Thymus (tissue), 11 donors: ENCODE measurements around the gene RNF220. TPM values are rescaled to one million over a fixed set of nuclear protein-coding genes. Genes with fewer than 3 reads are reported as not detected.

Source experiments
- DNase-seq, 9 donors: peaks; one replicate each; pipeline ENCODE4 v3.0.0-alpha.2; 2013; ENCODE audit warnings: low spot score in 9 of 9, low read depth in 6 of 9, missing footprints in 1 of 9
- H3K27ac ChIP-seq, 2 donors: one replicate each; pipeline ENCODE4 v1.5.1; 2013; ENCODE audit warnings: control low read depth in 1 of 2, low read depth in 1 of 2, low read length in 1 of 2, mild to moderate bottlenecking in 1 of 2, moderate library complexity in 1 of 2
- H3K27me3 ChIP-seq, 2 donors: one replicate each; pipeline ENCODE4 v1.5.1; 2013; ENCODE audit warnings: low read length in 1 of 2; ENCODE audit not compliant: control insufficient read depth in 2 of 2, insufficient read depth in 1 of 2
- H3K36me3 ChIP-seq, 2 donors: one replicate each; pipeline ENCODE4 v1.5.1; 2013; ENCODE audit warnings: low read length in 1 of 2, mild to moderate bottlenecking in 1 of 2, moderate library complexity in 1 of 2; ENCODE audit not compliant: control insufficient read depth in 2 of 2, insufficient read depth in 2 of 2
- H3K4me1 ChIP-seq, 2 donors: one replicate each; pipeline ENCODE4 v1.5.1; 2013; ENCODE audit warnings: low read length in 2 of 2; ENCODE audit not compliant: control insufficient read depth in 2 of 2, insufficient read depth in 2 of 2
- H3K4me3 ChIP-seq, 2 donors: one replicate each; pipeline ENCODE4 v1.5.1; 2013; ENCODE audit warnings: low read length in 2 of 2, control low read depth in 1 of 2, mild to moderate bottlenecking in 1 of 2
- H3K9me3 ChIP-seq, 2 donors: one replicate each; pipeline ENCODE4 v1.5.1; 2013; ENCODE audit warnings: low read length in 1 of 2, mild to moderate bottlenecking in 1 of 2; ENCODE audit not compliant: control insufficient read depth in 2 of 2, insufficient read depth in 1 of 2
- WGBS: extraction: QIAGEN DNeasy Blood & Tissue Kit; methylation state at CpG from one replicate; pipeline ENCODE4 v1.1.7; 2013; 5-methylcytosine and 5-hydroxymethylcytosine counted together
- polyA plus RNA-seq: library from polyadenylated mRNA; stranded (reverse); fragments of 200-250 nt; gene quantifications from one replicate; pipeline ENCODE4 v1.2.3, GENCODE V29; 2013
- total RNA-seq: library from RNA; stranded (reverse); fragments of 120-200 nt; gene quantifications from one replicate; pipeline ENCODE4 v1.2.4, GENCODE V29; 2013
- donor health status: healthy.

The RNF220 gene
- total and polyA plus RNA-seq, 2 donors: 66.3 to 70.0 TPM

DNA sequence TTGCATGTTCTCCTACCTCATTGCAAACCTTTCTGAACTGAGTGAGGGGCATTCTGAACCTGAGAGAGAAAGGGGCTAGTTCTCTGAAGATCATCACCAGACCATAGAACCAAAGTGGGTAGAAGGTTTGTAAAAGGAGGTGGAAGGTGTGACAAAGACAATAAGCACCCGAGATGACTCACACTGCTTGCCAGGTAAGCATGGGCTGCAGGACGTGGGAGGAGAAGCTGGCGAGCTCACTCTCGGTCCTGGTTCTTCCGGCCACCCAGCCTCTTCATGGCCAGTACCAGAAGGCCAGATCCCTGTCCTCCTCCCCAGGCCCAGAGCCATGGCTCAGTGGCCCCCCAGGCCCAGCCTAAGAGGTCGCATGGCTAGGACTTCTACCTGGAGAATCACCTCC, 140.9 kb downstream of the RNF220 start:
- H3K4me3 ChIP-seq: no peak overlapping the region
- H3K9me3 ChIP-seq: no peaks in the 10 kb centered on the region
- H3K27ac ChIP-seq: no peak overlapping the region
- 92% methylated on average over 6 of the region's 6 CpGs for WGBS
- DNase-seq: no peak
- no peaks in the 10 kb centered on the region for H3K27me3 ChIP-seq
- peaks cover 0 to 19% of the 10 kb centered on the region in 2 donors for H3K4me1 ChIP-seq
- H3K36me3 ChIP-seq: no peaks in the 10 kb centered on the region

DNA sequence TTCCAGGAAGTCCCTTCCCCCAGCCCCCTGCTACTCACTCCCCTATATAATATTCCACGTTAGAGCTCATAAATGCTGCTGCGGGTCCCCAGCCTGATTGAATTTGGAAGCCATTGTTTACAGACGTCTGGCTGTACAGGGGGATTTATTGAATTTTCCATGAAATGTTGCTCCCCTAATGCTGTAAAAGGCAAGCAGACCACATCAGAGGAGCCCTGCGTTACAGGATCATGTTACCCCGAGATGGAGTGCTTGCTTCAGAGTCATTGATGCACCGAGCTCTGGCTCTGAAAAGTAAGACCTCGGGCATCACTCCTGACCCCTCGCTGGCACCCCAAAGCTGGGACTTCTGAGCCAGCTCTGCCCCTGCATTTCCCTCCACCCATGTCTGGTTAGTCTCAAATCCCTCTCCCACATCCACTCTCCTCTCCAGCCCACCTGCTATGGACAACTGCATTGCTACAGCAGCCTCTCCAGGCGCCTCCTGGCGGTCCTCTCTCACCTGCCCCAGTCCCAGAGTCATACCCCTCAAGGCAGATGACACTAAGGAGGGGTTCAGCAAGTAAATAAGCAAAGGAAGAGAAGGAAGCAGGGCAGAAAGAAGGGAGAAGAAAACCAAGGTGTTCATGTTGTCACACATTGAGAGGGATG, 141.5 kb downstream of the RNF220 start:
- WGBS: 93% methylated on average over 10 of the region's 10 CpGs

DNA sequence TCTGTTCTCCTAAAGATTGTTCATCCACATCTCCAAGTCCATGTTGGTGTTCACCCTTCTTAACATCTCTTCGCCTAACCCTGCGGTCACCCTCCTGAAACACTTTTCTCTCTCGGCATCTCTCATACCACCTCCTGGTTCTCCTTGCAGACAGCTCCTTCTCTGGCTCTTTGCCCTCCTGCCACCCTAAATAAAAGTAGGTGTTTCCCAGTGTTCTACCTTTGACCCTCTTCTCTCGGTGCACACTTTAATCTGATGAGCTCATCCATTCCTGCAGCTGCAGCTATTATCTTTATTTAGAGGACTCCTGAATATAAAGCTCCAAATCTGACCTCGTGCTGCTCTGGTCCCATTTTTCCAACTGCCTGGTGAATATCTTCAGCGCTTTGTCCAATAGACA, 142.3 kb downstream of the RNF220 start:
- peaks cover 0 to 14% of the 10 kb centered on the region in 2 donors for H3K4me1 ChIP-seq
- DNase-seq: no peak
- H3K4me3 ChIP-seq: no peak overlapping the region
- 96% methylated on average over 6 of the region's 6 CpGs for WGBS
- H3K9me3 ChIP-seq: no peaks in the 10 kb centered on the region
- no peaks in the 10 kb centered on the region for H3K36me3 ChIP-seq
- no peak overlapping the region for H3K27ac ChIP-seq
- H3K27me3 ChIP-seq: no peaks in the 10 kb centered on the region

More for the DNA sequence above, 141.5 kb downstream of the RNF220 start:
- Histone ChIP-seq H3K4me1 (peaks cover 0 to 19% of the 10 kb centered on the region in 2 donors), H3K27ac (no peak overlapping the region), H3K36me3 (no peaks in the 10 kb centered on the region), H3K9me3 (no peaks in the 10 kb centered on the region), H3K4me3 (no peak overlapping the region), H3K27me3 (no peaks in the 10 kb centered on the region)
- DNase-seq: no peak

DNA sequence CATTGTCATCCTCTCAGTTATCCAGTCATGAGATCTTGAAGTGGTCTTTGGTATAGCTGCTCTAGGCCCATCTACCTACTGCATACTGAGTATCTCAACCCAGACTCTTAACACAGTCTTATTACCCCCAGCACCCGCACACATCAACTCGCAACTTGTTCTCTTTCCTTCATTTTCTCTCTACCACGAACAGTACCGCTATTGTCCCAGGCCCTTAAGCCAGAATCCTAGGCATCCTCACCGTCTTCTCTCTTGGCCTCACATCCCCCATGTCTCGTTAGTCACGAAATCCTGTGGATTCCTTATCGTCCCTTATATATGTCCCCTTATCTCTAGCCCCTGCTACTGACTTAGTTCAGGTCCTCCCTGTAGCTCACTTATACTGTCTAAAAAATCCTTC, 142.8 kb downstream of the RNF220 start:
- Histone ChIP-seq H3K4me1 (peaks cover 0 to 9% of the 10 kb centered on the region in 2 donors), H3K27me3 (no peaks in the 10 kb centered on the region), H3K9me3 (no peaks in the 10 kb centered on the region), H3K27ac (no peak overlapping the region), H3K36me3 (no peaks in the 10 kb centered on the region), H3K4me3 (no peak overlapping the region)
- 85% methylated on average over 8 of the region's 8 CpGs for WGBS
- no peak for DNase-seq

DNA sequence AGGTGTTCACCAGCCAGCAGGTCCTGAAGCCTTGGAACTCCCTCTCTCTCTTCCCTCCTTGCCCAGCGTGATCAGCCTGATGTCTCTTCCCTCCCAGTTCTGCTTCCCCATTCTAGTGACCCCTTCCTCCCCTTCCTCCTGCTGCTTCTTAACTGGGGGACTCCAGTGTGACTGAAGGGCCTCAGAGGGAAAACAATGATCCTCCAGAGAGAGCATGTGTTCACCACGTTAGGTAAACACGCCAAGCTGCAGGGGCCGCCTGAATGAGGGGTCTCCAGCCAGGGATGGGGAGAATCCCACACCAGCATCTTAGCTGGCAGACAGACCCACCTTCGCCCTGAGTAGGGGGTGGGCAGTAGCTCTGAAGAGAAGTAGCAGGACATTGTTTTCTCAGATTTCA, 144.5 kb downstream of the RNF220 start:
- Histone ChIP-seq H3K4me3 (no peak overlapping the region), H3K4me1 (no peaks in the 10 kb centered on the region), H3K27ac (no peak overlapping the region), H3K36me3 (no peaks in the 10 kb centered on the region), H3K27me3 (no peaks in the 10 kb centered on the region), H3K9me3 (no peaks in the 10 kb centered on the region)
- no peak for DNase-seq
- WGBS: 92% methylated on average over 5 of the region's 5 CpGs

DNA sequence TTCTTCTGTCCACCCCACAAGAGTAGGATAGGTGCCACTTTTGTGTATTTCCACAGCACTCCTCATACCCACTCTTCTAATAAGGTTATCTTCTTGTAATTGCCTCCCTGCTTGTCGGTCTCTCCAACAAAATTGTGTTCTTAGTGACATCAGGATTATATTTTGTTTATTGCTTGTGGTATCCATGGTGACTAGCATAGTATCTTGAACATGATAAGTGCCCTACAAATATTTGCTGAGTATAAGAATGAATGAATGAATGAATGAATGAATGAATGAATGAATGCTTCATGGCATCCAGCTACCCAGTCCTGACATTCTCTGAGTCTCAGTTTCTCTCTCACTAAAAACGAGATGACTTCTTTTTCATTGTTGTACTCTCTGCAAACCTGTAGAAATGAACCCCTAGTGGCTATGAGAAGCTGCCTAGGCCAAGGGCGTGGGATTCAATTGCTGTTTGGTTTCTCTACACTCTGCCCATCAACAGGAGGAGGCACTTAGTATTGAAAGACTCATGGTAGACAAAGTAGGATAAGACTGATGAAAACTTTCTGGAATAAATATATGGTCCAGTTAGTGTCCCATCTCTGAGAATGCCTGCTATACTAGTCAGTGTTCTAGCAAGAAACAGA, 148.2 kb downstream of the RNF220 start:
- no peaks in the 10 kb centered on the region for H3K4me1 ChIP-seq
- H3K36me3 ChIP-seq: no peaks in the 10 kb centered on the region
- no peaks in the 10 kb centered on the region for H3K27me3 ChIP-seq
- WGBS: 87% methylated on average over 3 of the region's 3 CpGs
- H3K9me3 ChIP-seq: no peaks in the 10 kb centered on the region
- DNase-seq: no peak
- H3K4me3 ChIP-seq: no peak overlapping the region
- H3K27ac ChIP-seq: no peak overlapping the region

DNA sequence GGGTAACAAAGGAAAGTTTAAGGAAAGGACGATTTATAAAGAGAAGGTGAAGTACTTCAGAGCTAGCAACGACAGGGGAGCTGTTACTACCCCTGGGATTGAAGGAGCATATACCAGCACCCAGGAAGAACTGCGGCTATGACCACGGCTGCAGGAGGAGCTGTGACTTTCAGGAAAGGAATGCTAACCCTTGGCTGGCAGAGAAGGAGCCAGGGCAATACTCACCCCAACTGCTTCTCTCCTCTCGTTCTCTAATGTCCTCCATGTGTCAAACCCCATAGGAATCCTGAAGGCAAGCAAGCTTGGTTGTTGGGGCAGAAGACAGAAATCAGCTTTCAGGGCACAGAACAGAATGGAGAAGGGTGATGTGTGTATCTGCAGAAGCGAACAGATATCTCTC, 148.7 kb downstream of the RNF220 start:
- Histone ChIP-seq H3K36me3 (no peaks in the 10 kb centered on the region), H3K4me3 (no peak overlapping the region), H3K4me1 (no peaks in the 10 kb centered on the region), H3K27ac (no peak overlapping the region), H3K27me3 (no peaks in the 10 kb centered on the region), H3K9me3 (no peaks in the 10 kb centered on the region)
- no peak for DNase-seq
- 98% methylated on average over 6 of the region's 6 CpGs for WGBS

DNA sequence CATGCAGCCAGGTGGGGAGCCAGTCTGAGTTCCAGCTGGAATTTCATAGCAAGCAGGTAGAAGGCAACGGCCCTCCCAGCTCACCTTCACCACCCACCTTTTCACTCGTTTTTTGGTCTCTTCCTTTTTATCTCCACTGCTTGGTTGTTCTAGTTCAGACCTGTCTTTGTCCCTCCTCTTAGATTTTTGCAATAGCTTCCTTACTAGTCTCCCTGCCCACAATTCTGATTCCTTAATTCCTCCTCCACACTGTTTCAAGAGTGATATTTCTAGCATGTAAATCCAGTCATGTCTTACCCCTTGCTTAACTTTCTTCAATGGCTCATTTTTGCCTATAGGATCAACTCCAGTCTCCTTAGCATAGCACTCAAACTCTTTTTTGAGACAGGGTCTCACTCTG, 149.7 kb downstream of the RNF220 start:
- H3K36me3 ChIP-seq: no peaks in the 10 kb centered on the region
- H3K4me3 ChIP-seq: no peak overlapping the region
- no peaks in the 10 kb centered on the region for H3K4me1 ChIP-seq
- no peak for DNase-seq
- no peak overlapping the region for H3K27ac ChIP-seq
- no peaks in the 10 kb centered on the region for H3K9me3 ChIP-seq
- WGBS: 90% methylated on average over 2 of the region's 2 CpGs
- no peaks in the 10 kb centered on the region for H3K27me3 ChIP-seq

DNA sequence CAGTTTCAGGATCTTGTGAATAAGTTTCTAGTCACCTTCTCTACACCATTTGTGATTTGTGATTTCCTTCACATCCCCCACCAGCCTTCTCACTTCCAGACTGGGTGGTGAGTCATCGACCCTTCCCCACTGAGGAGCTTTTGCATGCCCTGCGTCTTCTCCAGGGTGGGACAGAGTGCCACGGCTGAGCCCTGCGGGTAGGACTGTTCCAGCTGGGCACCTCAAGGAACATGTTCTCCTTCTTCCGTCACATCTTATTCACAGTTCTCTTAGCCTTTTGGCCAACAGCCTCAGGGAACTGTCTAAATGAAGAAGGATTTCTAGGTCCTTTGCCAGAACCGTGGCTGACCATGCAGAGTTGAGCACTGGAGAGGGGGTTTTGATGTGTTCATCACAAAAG, 152.7 kb downstream of the RNF220 start:
- Histone ChIP-seq H3K9me3 (no peaks in the 10 kb centered on the region), H3K4me3 (no peak overlapping the region), H3K4me1 (no peaks in the 10 kb centered on the region), H3K27me3 (no peaks in the 10 kb centered on the region), H3K27ac (no peak overlapping the region), H3K36me3 (no peaks in the 10 kb centered on the region)
- 93% methylated on average over 6 of the region's 6 CpGs for WGBS
- no peak for DNase-seq
